HG02943 (cell line): Measurements from ENCODE around the gene FKBP5.
"Not testable (repeated sequence)": the region's sequence is repeated elsewhere in the genome, so short reads cannot be mapped to it uniquely, and the experiment has no call there.

Experiments used
- ATAC-seq: cut with Tn5 transposase; IDR thresholded peaks from one replicate; pipeline ENCODE4 v1.9.1; 2021; ENCODE audit warnings: mild to moderate bottlenecking, low read depth, moderate library complexity; ENCODE audit not compliant: unreplicated experiment

The FKBP5 gene

GRCh38 chr6:35724059-35724458 is 35.3 kb upstream of the FKBP5 start:
- ATAC-seq, result no peak

- no peak for ATAC-seq
Measured at GRCh38 chr6:35723587-35723986, 34.9 kb upstream of the FKBP5 start.

DNA sequence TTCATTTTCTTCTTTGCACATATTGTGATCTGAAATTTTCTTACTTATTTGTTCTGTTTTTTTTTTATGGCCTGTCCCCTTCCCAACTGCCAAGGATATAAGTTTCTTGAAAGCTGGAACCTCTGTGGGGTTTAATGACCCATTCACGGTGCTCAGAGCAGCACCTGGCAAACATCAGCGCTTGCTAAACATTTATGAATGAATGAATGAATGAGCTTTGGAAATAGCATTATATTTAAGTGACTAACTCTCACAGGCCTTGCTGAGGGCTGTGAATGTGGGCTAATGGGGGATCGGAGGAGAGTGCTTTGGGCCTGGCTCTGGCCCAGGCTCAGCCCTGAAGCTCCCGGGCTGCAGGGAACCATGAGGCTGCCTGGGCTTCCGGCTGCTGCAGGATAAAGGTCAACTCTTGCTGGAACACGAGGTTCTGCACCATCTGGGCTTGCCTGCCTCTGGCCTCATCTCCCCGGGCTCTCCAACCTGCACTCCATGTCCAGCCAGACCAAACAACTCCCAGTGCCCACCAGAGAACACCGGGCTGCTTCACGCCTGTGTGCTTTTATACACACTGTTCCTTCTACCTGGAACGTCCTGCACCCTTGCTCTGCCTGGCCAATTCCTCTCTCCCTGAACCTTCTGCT is 33.5 kb upstream of the FKBP5 start:
- ATAC-seq, result no peak

DNA sequence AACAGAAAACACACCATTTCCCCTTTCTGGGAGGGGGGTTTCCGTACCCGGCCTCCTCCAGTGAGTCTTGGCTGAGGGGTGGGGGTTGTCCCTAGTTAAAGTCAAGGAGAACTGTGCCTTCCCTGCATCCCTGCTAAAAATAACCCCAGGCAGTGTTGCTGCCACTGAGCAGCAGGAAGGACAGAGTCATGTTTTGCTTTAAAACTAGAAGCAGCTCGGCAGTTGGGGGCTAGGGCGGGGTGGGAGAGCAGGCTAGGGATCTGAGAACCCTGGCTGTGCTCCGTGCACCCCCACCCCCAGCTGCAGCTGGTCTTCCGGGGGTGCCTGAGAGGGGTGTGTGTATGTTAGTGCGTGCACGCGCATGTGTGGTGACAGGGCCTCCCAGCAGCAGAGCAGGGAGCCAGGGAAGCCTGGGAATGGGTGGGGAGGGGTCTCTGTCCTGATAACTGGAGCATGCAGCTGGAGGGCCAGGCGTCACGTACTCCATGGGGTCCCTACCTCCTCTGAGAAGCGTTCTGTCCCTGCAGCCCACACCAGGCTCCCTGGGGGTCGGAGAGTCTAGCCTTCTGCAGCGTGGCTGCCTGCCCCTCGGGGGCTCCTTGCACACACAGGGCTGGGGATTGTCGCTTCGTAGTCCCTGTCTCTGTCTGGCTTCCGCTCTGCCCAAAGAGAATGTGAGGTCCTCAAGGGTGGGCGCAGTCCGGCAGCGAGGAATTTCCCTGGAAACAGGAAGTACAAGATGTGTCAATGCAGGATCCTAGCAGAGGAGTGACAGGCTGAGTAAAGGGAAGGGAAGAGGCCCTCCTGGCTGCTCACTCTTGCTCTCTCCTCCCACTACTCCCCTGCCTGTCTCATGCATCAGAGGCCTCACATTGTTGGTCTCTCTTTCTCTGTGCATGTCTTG is 31.4 kb upstream of the FKBP5 start:
- no peak for ATAC-seq

- ATAC-seq, result no peak
Measured at GRCh38 chr6:35719404-35719829, 30.7 kb upstream of the FKBP5 start.

DNA sequence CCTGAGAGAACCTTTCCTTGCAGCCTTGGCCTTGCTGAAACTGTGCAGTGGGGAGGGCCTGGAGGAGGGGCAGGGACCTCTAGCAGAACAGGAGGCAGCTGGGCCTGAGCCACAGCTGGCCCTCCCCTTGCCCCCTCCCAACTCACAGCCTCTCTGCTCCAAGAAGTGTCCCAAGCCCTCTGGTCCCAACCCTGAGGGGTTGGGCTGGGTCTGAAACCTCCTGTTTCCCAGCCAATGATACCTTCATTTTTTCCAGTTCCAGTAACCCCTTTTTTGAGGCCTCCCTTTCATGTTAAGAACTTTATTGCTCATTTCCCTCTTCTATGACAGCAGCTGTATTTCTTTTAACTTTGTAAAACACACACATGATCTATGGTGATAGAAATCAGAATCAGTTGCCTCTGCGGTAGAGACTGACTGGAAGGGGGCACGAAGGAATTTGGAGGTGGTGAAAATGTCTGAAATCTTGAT is 30.2 kb upstream of the FKBP5 start:
- no peak for ATAC-seq

- no peak for ATAC-seq
Measured at GRCh38 chr6:35718375-35718736, 29.6 kb upstream of the FKBP5 start.

- no peak for ATAC-seq
Measured at GRCh38 chr6:35717449-35718374, 29.0 kb upstream of the FKBP5 start.

GRCh38 chr6:35716798-35717197 is 28.1 kb upstream of the FKBP5 start:
- no peak for ATAC-seq

DNA sequence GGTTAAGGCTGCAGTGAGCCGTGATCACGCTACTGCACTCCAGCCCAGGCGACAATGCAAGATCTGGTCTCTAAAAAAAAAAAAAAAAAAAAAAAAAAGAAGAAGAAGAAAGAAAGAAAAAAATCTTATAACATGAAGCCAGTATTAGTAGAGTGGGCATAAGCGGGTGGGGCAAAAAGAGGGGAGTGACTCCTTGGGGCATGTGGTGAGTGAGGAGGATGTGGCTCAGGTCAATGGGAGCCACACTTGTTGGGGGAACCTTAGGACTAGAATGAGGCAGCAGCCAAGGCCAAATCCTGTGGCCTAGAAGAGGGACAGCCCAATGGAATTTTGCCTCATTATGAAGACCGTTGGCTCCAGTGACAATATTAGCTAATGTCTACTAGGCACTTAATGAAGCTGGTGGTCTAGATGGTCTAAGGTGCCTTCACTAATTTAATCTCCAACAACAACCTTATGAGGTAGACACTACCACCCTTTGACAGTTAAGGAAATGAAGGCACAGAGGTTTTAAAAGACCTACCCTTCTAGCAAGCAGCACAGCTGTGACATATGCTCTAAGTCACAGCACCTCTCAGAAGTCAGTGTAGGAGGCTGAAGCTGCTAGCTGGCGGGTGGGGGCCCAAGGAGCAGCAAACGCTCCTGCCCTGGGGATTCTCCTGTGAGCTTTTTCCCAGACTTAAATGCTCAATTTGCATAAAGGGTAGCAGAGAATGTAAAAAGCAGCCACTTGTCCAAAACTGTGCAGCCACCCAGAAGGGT is 24.5 kb upstream of the FKBP5 start:
- no peak for ATAC-seq

DNA sequence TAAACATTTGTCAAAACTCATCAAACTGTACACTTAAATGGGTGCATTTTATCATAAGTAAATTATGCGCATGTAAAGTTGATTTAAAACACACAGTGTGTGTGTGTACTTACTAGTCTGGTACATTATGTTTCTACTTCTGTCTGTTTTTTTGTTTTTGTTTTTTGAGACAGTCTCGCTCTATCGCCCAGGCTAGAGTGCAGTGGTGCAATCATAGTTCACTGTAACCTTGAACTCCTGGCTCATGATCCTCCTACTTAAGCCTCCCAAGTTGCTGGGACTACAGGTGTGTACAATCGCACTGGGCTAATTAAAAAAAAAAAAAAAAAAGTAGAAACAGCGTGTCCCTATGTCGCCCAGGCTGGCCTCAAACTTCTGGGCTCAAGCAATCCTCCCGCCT is 23.0 kb upstream of the FKBP5 start:
- ATAC-seq, result no peak

GRCh38 chr6:35710241-35710847 is 21.6 kb upstream of the FKBP5 start:
- no peak for ATAC-seq

DNA sequence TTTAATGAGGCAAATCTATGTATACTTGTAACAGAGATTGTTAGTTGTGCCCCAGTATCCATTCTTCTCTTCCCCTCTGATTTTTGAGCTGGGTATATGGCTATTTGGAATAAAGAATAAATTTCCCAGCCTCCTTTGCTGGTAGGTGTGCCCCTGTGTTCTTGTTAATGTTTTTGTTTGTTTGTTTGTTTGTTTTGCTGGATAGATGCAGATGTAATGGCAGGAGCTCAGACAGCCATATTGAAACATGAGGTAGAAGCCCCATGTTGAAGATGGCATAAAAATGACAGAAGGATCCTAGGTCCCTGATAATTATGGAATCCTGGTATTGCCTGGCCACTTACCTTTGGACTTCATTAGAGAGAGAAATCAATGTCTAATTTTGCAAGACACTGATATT is 19.9 kb upstream of the FKBP5 start:
- ATAC-seq, result no peak

- ATAC-seq, result no peak
Measured at GRCh38 chr6:35707714-35708407, 19.1 kb upstream of the FKBP5 start.

- ATAC-seq, result no peak
Measured at GRCh38 chr6:35706468-35706867, 17.8 kb upstream of the FKBP5 start.

DNA sequence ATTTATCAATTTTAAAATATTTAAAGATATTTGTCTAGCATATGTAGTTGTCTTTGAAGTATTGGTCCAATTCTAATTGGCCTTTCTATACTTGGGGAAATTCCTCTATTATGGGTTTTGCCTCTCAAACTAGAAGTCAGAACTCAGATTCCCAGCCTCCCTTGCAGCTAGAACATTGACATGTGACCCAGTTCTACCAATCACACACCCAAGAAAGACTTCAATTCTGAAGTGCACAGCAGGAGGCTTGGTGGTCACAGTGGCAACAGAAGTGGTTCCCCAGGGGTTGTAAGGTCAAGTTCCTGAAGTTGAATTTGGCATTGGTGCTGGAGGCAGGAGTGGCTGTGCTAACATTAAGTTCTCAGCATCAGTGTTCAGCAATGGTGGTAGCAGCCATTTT is 14.8 kb upstream of the FKBP5 start:
- ATAC-seq, result no peak

GRCh38 chr6:35698858-35699257 is 10.1 kb upstream of the FKBP5 start:
- ATAC-seq, result no peak

DNA sequence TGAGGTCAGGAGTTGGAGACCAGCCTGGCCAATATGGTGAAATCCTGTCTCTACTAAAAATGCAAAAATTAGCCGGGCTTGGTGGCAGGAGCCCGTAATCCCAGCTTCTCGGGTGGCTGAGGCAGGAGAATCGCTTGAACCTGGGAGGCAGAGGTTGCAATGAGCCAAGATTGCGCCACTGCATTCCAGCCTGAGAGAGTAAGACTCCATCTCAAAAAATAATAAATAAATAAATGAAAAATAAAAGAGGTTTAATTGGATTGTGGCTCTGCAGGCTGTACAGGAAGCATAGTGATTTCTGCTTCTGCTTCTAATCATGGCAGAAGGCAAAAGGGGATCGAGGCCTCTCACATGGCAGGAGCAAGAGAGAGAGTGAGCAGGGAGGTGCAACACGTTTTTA is 9.7 kb upstream of the FKBP5 start:
- not testable (repeated sequence) for ATAC-seq

GRCh38 chr6:35694462-35694861 is 5.7 kb upstream of the FKBP5 start:
- no peak for ATAC-seq
